ENCODE data around the gene ABL1.

DNA sequence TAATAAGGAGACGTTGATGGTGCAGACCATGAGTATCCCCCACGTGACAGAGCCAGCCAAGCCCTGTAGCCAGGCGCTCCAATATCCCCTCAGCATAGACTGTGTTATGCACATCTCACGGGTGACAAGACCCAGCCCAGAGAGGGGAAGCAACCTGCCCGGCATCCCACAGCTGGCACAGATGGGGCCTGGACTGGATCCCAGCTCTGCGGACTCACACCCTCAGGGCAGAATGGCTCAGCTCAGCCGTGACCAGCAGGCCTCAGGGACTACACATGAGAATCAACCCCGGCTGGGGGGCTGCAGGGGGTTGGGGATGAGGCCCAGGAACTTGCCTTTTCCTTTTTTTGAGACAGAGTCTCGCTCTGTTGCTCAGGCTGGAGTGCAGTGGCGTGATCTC, 92.3 kb downstream of the ABL1 start:
- TF ChIP-seq HDGF (IDR thresholded peaks at IDR 0.05; ENCODE audit: borderline replicate concordance) (no peak), NFRKB (IDR thresholded peaks at IDR 0.05) (no peak), ZNF384 (IDR thresholded peaks at IDR 0.05) (no peak), SP1 (IDR thresholded peaks at IDR 0.05) (no peak), SUZ12 (IDR thresholded peaks at IDR 0.05) (no peak), ELF4 (IDR thresholded peaks at IDR 0.05) (no peak), LEF1 (IDR thresholded peaks at IDR 0.05; ENCODE audit: borderline replicate concordance) (no peak), FOXM1 (IDR thresholded peaks at IDR 0.05; ENCODE audit: borderline replicate concordance) (no peak)
- TF ChIP-seq, protein P1, sequence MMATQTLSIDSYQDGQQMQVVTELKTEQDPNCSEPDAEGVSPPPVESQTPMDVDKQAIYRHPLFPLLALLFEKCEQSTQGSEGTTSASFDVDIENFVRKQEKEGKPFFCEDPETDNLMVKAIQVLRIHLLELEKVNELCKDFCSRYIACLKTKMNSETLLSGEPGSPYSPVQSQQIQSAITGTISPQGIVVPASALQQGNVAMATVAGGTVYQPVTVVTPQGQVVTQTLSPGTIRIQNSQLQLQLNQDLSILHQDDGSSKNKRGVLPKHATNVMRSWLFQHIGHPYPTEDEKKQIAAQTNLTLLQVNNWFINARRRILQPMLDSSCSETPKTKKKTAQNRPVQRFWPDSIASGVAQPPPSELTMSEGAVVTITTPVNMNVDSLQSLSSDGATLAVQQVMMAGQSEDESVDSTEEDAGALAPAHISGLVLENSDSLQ (IDR thresholded peaks at IDR 0.05): no peak
